Esophagus muscularis mucosa (tissue), 4 donors: Measurements from ENCODE around the gene BPNT1. TPM values are rescaled to one million over a fixed set of nuclear protein-coding genes. Genes with fewer than 3 reads are reported as not detected.

Source experiments
- DNase-seq: peaks from one replicate; pipeline ENCODE4 v3.0.0-alpha.2; 2017; ENCODE audit errors: extremely low spot score
- H3K27ac ChIP-seq, 4 donors: fragments of 200-600 bp; sonication (generic); replicated peaks in 1 of 4; 1 replicate in 3 of 4; 2 replicates in 1 of 4; pipeline ENCODE4 v1.5.1; 2016 to 2019; ENCODE audit warnings: mild to moderate bottlenecking in 1 of 4
- H3K27me3 ChIP-seq, 4 donors: fragments of 200-600 bp; sonication (generic); one replicate each; pipeline versions ENCODE4 v1.5.1 to v1.6.0; 2016 to 2019
- H3K36me3 ChIP-seq, 4 donors: fragments of 200-600 bp; sonication (generic); one replicate each; pipeline ENCODE4 v1.5.1; 2016 to 2019
- H3K4me1 ChIP-seq, 4 donors: fragments of 200-600 bp; sonication (generic); one replicate each; pipeline ENCODE4 v1.5.1; 2016 to 2019
- H3K4me3 ChIP-seq, 4 donors: fragments of 200-600 bp; sonication (generic); 1 replicate in 2 of 4; 2 replicates in 2 of 4; pipeline ENCODE4 v1.5.1; 2016 to 2019; ENCODE audit warnings: mild to moderate bottlenecking in 4 of 4, moderate library complexity in 1 of 4
- H3K9me3 ChIP-seq, 4 donors: fragments of 200-600 bp; sonication (generic); 1 replicate in 3 of 4; 2 replicates in 1 of 4; pipeline ENCODE4 v1.5.1; 2016 to 2019
- CTCF ChIP-seq, 3 experiments: fragments of 200-600 bp in 2 of 3; fragments of 450-650 bp in 1 of 3; sonication (generic) in 2 of 3; IDR thresholded peaks; one replicate each; pipeline ENCODE4 v1.5.1; 2017 to 2019; ENCODE audit warnings: antibody characterized with exemption in 3 of 3, mild to moderate bottlenecking in 2 of 3, moderate library complexity in 1 of 3
- EP300 ChIP-seq: sonication (generic); formaldehyde crosslinking; IDR thresholded peaks from one replicate; pipeline ENCODE4 v1.6.1; 2017; ENCODE audit warnings: antibody characterized with exemption
- POLR2A ChIP-seq: fragments of 450-650 bp; IDR thresholded peaks from one replicate; pipeline ENCODE4 v1.6.1; 2017; ENCODE audit warnings: antibody characterized with exemption, moderate library complexity, mild to moderate bottlenecking, low read depth
- POLR2AphosphoS5 ChIP-seq, 2 donors: sonication (generic); formaldehyde crosslinking; IDR thresholded peaks; one replicate each; pipeline ENCODE4 v1.6.1; 2017; ENCODE audit warnings: antibody characterized with exemption in 2 of 2
- WGBS: methylation state at CpG from one replicate; pipeline ENCODE4 v1.1.5; 2018; 5-methylcytosine and 5-hydroxymethylcytosine counted together
- intact Hi-C: fragments of 100-400 bp; cut with DNase I; formaldehyde crosslinking; loops from one replicate; pipeline ENCODE4 v1.15.1; 2023
- total RNA-seq, 4 donors: library from RNA; depleted of rRNA; stranded (reverse); fragments of >200 nt; gene quantifications; one replicate each; pipeline versions ENCODE4 v1.1.0 to v1.2.1, GENCODE V29; 2016

Gene BPNT1
- total RNA-seq, 4 donors from 2014 or later, result 11.2 to 14.3 (median 12.6) TPM

DNA sequence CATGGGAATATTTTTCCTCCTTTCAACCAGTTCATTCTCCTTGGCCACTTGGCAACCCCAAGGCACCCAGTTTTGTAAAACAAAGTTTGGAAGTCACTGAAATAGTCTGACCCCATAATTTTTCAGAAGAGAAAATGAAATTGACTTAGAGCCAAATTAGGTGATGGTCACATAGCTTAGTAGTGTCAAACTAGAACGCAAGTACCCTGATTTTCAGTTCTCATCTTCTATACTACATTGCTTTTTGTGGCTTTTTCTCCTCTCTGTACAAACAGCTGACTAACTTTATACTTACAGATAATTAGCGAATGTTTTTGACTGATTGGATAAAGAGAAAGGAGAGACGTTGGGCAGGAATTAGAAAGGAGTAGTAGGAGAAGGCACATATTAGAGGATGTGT is 37.5 kb upstream of the BPNT1 start:
- intact Hi-C loops, result no loop called here
- no peak for TF ChIP-seq POLR2A
- no peak for TF ChIP-seq EP300
- TF ChIP-seq CTCF (IDR thresholded peaks at IDR 0.05), result no peak
- TF ChIP-seq POLR2AphosphoS5 (IDR thresholded peaks at IDR 0.05), result no peak
- no peaks in the 10 kb centered on the region for H3K9me3 ChIP-seq
- H3K4me1 ChIP-seq, result peaks cover 4 to 10% (median 5%) of the 10 kb centered on the region in 4 donors
- no peak overlapping the region for H3K27ac ChIP-seq
- H3K27me3 ChIP-seq, result no peaks in the 10 kb centered on the region
- DNase-seq, result no peak
- 82% methylated on average over 3 of the region's 3 CpGs for WGBS
- H3K36me3 ChIP-seq, result peaks cover 14 to 67% (median 42%) of the 10 kb centered on the region in 4 donors
- H3K4me3 ChIP-seq, result no peak overlapping the region

- no peaks in the 10 kb centered on the region for H3K9me3 ChIP-seq
- 5% methylated on average over 1 of the region's 1 CpG for WGBS
Measured at GRCh38 chr1:220124542-220124941, 35.0 kb upstream of the BPNT1 start.

DNA sequence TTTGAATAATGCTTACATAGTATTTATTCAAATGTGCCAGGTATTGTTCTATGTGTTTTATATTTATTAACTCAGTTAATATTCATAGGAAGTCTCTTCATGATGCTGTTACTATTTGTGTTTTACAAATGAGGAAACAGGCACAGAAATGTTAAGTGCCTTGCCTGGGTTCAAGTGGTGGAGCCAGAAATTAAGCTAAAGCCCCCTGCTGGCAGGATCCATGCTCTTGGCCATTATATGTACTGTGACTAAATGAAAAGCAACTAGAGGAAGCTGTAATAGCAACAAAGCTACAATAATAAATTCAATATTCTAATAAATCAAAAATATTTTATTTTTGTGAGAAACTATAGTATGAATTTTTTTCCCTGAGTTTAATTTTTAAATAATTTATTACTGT is 34.3 kb upstream of the BPNT1 start:
- Histone ChIP-seq H3K27me3 (no peaks in the 10 kb centered on the region), H3K4me3 (no peak overlapping the region), H3K36me3 (peaks cover 12 to 41% (median 27%) of the 10 kb centered on the region in 4 donors), H3K9me3 (no peaks in the 10 kb centered on the region), H3K27ac (no peak overlapping the region), H3K4me1 (peaks cover 4 to 21% (median 5%) of the 10 kb centered on the region in 4 donors)
- no peak for DNase-seq
- TF ChIP-seq CTCF (IDR thresholded peaks at IDR 0.05) (peak in 1 of 3 experiments; percentile 20), POLR2AphosphoS5 (IDR thresholded peaks at IDR 0.05) (no peak)
- intact Hi-C loops, result no loop called here

More at GRCh38 chr1:220124542-220124941, 35.0 kb upstream of the BPNT1 start:
- Histone ChIP-seq H3K27ac (no peak overlapping the region), H3K4me1 (peaks cover 4 to 18% (median 5%) of the 10 kb centered on the region in 4 donors), H3K36me3 (peaks cover 14 to 47% (median 33%) of the 10 kb centered on the region in 4 donors), H3K27me3 (no peaks in the 10 kb centered on the region), H3K4me3 (no peak overlapping the region)
- intact Hi-C loops, result no loop called here
- no peak for DNase-seq
- no peak for TF ChIP-seq CTCF (IDR thresholded peaks at IDR 0.05)
- TF ChIP-seq POLR2AphosphoS5 (IDR thresholded peaks at IDR 0.05), result no peak
- TF ChIP-seq EP300, result no peak
- no peak for TF ChIP-seq POLR2A

- H3K36me3 ChIP-seq, result peaks cover 6 to 33% (median 19%) of the 10 kb centered on the region in 4 donors
- H3K4me1 ChIP-seq, result peaks cover 4 to 29% (median 5%) of the 10 kb centered on the region in 4 donors
- intact Hi-C loops, result no loop called here
- no peak for TF ChIP-seq POLR2AphosphoS5 (IDR thresholded peaks at IDR 0.05)
- no peak for TF ChIP-seq EP300
- no peak for TF ChIP-seq POLR2A
- TF ChIP-seq CTCF (IDR thresholded peaks at IDR 0.05), result no peak
- H3K27ac ChIP-seq, result no peak overlapping the region
- no peaks in the 10 kb centered on the region for H3K9me3 ChIP-seq
- DNase-seq, result no peak
- H3K4me3 ChIP-seq, result no peak overlapping the region
- no peaks in the 10 kb centered on the region for H3K27me3 ChIP-seq
Measured at GRCh38 chr1:220123066-220123465, 33.5 kb upstream of the BPNT1 start.
